ENCODE results near the gene RFT1. TPM values are rescaled to one million over a fixed set of nuclear protein-coding genes. Genes with fewer than 3 reads are reported as not detected.
A peak's percentile ranks its signal among the peaks of the same experiment; 100 is the strongest.
"Not testable (repeated sequence)": the region's sequence is repeated elsewhere in the genome, so short reads cannot be mapped to it uniquely, and the experiment has no call there.

The RFT1 gene
- total RNA-seq, 1 donor from 2014 or later, result 32.4 TPM

DNA sequence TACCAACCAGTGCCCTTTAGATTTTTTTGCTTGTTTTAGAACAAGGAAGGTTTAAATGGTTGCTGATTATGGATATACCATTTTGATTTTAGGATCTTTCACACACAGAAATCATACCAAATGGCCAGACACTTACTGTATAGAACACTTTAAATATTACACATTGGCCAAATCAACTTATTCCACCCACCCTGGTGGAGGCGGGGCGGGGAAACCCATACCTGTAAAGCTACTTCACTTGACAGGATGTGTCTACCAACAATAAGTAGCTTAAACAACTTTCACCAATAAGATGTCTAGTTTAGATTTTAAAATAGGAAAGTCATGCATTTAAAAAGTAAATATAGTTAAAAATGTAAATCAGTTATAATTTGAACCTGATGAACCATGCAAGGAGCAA is 67.3 kb downstream of the RFT1 start:
- H3K4me3 Mint-ChIP-seq, result no peak overlapping the region

DNA sequence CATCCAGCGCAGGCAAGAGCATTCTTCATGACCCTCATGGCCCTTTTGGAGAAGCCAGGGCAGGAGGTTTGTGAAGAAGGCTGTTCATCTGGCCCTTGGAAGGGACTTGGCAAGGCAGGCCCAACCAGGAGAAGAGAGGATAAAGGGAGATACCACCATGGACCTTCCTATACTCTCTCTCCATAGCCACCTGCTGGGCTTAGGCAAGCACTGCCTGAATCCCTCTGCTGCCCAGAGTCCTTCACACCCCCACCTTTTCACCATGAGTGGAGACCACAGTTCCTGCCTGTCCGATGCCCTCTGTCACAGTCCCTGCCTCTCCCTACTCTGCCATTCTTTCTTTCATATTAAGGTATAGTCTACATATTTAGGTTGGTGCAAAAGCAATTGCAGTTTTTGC is 73.8 kb downstream of the RFT1 start:
- Mint-ChIP-seq H3K36me3 (ENCODE audit: low read depth) (no peaks in the 10 kb centered on the region), H3K27me3 (ENCODE audit: low read depth) (peaks cover 13% of the 10 kb centered on the region), H3K4me3 (no peak overlapping the region), H3K27ac (ENCODE audit: unreplicated experiment) (no peak overlapping the region), H3K4me1 (no peaks in the 10 kb centered on the region), H3K9me3 (no peaks in the 10 kb centered on the region)
- TF ChIP-seq, protein P1, sequence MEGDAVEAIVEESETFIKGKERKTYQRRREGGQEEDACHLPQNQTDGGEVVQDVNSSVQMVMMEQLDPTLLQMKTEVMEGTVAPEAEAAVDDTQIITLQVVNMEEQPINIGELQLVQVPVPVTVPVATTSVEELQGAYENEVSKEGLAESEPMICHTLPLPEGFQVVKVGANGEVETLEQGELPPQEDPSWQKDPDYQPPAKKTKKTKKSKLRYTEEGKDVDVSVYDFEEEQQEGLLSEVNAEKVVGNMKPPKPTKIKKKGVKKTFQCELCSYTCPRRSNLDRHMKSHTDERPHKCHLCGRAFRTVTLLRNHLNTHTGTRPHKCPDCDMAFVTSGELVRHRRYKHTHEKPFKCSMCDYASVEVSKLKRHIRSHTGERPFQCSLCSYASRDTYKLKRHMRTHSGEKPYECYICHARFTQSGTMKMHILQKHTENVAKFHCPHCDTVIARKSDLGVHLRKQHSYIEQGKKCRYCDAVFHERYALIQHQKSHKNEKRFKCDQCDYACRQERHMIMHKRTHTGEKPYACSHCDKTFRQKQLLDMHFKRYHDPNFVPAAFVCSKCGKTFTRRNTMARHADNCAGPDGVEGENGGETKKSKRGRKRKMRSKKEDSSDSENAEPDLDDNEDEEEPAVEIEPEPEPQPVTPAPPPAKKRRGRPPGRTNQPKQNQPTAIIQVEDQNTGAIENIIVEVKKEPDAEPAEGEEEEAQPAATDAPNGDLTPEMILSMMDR (conservative IDR thresholded peaks at IDR 0.05), result peak; percentile 44
- no peak for DNase-seq (ENCODE audit: low read depth, low spot score)

More for the DNA sequence above, 67.3 kb downstream of the RFT1 start:
- TF ChIP-seq, protein P1 (conservative IDR thresholded peaks at IDR 0.05), result no peak
- Mint-ChIP-seq H3K36me3 (ENCODE audit: low read depth) (no peaks in the 10 kb centered on the region), H3K27ac (ENCODE audit: unreplicated experiment) (no peak overlapping the region), H3K27me3 (ENCODE audit: low read depth) (peaks cover 42% of the 10 kb centered on the region), H3K9me3 (no peaks in the 10 kb centered on the region), H3K4me1 (no peaks in the 10 kb centered on the region)
- no peak for DNase-seq (ENCODE audit: low read depth, low spot score)

DNA sequence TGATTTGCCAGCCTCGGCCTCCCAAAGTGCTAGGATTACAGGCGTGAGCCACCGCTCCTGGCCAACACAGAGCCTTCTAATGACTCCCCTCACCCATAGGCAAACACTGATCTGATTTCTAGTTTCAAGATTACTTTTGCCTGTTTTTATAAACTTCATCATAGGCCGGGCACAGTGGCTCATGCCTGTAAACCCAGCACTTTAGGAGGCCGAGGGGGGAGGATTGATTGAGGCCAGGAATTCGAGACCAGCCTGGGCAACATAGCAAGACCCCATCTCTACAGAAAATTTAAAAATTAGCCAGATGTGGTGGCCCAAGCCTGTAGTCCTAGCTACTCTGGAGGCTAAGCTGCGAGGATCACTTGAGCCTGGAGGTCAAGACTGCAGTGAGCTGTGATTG is 76.0 kb downstream of the RFT1 start:
- H3K27me3 Mint-ChIP-seq (ENCODE audit: low read depth); H3K36me3 Mint-ChIP-seq (ENCODE audit: low read depth); H3K27ac Mint-ChIP-seq (ENCODE audit: unreplicated experiment); H3K9me3 Mint-ChIP-seq; H3K4me1 Mint-ChIP-seq; DNase-seq (ENCODE audit: low read depth, low spot score); H3K4me3 Mint-ChIP-seq: not testable (repeated sequence)

DNA sequence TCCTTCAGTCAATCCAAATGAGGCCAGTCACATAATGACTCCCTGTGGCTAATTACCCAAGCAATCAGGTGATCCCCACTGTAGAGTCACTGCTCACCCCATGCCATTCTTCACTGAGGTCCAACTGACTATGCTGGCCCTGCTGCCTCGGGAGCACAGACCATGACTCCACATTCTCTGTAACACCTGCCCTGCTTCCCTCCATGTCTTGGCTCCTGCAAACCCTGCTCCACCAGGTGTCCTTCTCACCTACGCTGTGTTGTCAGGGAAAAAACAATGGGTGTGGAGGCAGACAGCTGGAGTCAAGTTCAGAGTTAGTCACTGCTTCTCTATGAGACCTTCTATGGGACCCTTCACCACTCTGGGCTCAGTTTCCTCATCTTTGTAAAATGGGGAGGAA is 78.3 kb downstream of the RFT1 start:
- Mint-ChIP-seq H3K4me3 (peak overlapping the region; percentile 59), H3K4me1 (peaks cover 7% of the 10 kb centered on the region), H3K36me3 (ENCODE audit: low read depth) (no peaks in the 10 kb centered on the region), H3K9me3 (no peaks in the 10 kb centered on the region), H3K27me3 (ENCODE audit: low read depth) (peaks cover 25% of the 10 kb centered on the region), H3K27ac (ENCODE audit: unreplicated experiment) (no peak overlapping the region)
- DNase-seq (ENCODE audit: low read depth, low spot score), result no peak
- TF ChIP-seq, protein P1 (conservative IDR thresholded peaks at IDR 0.05), result no peak

DNA sequence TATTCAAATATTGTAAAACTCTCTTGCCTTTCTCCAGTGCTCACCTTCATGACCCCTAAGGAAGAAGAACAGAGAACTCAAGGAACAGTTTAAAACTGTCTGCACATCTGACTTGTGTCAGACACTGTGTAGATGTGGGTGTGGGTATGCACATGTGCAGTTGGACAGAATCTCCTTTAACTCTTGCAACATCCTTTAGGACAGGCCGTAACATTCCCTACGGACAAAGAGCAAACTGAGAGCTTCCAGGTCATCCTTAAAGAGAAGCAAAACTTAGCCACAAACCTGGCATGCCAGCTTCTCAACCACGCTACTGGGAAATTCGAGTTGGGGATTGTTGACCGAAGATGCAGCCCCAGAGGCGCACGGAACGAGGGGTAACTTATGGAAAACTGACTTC is 80.2 kb downstream of the RFT1 start:
- H3K9me3 Mint-ChIP-seq, result no peaks in the 10 kb centered on the region
- TF ChIP-seq, protein P1 (conservative IDR thresholded peaks at IDR 0.05), result no peak
- DNase-seq (ENCODE audit: low read depth, low spot score), result no peak
- H3K4me1 Mint-ChIP-seq, result peaks cover 8% of the 10 kb centered on the region
- no peak overlapping the region for H3K27ac Mint-ChIP-seq (ENCODE audit: unreplicated experiment)
- H3K4me3 Mint-ChIP-seq, result peak overlapping the region; percentile 31
- peaks cover 33% of the 10 kb centered on the region for H3K27me3 Mint-ChIP-seq (ENCODE audit: low read depth)
- H3K36me3 Mint-ChIP-seq (ENCODE audit: low read depth), result no peaks in the 10 kb centered on the region

DNA sequence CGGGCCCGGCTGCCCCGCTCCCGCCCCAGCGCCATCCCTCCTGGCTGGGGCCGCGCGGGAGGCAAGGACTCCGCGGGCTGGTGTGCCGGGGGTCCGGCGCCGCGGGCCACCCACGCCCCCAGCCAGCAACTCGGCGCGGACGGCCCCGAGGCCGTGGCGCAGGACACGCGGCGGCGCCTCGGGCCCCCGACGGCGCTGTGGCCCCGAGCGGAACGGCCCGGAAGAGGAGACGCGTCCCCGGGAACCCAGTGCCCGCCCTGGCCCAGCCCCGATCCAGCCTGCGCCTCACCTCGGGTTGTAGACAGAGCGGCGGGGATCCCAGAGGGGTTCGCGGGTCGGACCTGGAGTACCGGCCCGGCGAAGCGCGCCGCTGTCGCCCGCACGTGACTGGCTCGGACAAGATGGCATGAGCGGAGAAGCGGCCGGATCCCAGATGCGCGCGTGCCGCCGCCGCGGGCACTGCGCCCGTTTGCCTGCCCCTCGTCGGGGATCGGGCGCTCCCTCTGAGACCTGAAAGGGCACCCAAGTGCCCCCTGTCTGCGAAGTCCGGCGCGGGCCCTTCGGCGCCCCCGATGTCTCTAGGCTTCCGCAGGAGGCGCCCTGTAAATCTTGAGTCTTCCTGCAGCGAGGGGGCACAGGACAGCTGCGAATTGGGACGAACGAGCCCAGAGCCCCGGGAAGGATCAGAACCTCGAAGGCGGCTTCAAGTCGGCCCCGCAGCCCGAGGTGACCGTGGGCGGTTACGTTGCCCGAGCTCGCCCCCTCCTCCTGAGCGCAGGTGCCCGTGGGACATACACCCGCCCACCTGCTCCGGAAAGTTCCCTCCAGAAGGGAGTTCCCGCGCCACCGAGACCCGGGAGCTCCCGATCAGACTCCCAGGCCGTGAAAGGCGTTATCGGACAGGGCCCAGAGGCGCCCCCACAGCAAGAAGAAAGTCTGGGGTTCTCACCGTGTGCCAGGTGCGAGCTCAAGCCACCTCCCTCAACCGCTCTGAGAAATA is 83.8 kb downstream of the RFT1 start:
- TF ChIP-seq, protein P1 (conservative IDR thresholded peaks at IDR 0.05), result peak; percentile 51
- DNase-seq (ENCODE audit: low read depth, low spot score), result peak; percentile 32
- Mint-ChIP-seq H3K36me3 (ENCODE audit: low read depth) (no peaks in the 10 kb centered on the region), H3K9me3 (no peaks in the 10 kb centered on the region), H3K27me3 (ENCODE audit: low read depth) (peaks cover 38% of the 10 kb centered on the region), H3K27ac (ENCODE audit: unreplicated experiment) (no peak overlapping the region), H3K4me1 (peaks cover 25% of the 10 kb centered on the region), H3K4me3 (peak overlapping the region; percentile 90)

Data from neural crest cell (in vitro differentiated cells).